CD4-positive, alpha-beta T cell treated with Interferon alpha-2 for 1 hour (primary cell): Measurements from ENCODE around the gene TGFB3.
"Not testable (repeated sequence)": the region's sequence is repeated elsewhere in the genome, so short reads cannot be mapped to it uniquely, and the experiment has no call there.

Experiments
- DNase-seq, 2 donors: peaks; one replicate each; pipeline ENCODE4 v3.0.0-alpha.2; 2020 to 2022

TGFB3 gene

DNA sequence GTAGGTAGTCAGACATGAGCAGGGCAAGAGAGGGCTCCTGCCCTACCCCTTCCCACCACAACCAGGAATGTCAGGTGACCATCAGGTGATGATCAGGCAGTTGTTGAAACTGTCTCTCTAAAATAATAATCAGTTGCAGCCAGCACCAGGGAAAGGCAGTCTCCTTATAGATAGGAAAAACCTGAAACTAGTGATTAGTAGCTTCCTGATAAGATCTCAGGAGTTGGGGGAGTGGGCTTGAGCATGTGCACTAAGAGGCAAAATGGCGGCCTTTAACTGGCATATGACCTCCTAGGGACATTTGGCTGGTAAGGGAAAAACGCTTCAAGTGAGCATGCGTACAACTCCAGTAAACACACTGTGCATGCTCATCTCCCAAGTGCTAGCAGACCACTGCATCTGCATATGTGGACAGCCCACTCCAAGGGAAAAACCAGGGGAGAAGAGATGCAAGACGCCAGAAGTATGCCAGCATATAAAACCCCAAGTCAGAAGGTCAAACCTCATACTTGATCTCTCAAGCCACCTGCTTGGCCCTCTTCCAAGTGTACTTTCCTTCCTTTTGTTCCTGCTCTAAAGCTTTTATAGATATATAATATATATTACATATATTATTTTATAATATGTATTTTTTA is 37.1 kb downstream of the TGFB3 start:
- no peak for DNase-seq

GRCh38 chr14:75941030-75941429 is 40.8 kb downstream of the TGFB3 start:
- no peak for DNase-seq

DNA sequence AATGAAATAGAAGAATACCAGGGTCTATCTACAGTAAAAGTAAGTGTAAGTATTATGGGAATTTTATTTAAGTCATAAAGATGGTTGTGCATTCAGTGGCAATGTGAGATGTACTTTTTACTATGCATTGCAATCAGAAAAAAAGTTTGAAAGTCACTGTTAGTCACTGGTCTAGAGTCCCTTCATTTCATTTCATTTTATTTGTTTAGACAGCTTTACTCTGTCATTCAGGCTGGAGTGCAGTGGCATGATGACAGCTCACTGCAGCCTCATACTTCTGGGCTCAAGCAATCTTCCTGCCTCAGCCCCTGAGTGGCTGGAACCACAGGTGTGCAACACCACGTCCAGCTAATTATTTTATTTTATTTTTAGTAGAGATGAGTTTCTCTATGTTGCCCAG is 42.6 kb downstream of the TGFB3 start:
- DNase-seq, result no peak

DNA sequence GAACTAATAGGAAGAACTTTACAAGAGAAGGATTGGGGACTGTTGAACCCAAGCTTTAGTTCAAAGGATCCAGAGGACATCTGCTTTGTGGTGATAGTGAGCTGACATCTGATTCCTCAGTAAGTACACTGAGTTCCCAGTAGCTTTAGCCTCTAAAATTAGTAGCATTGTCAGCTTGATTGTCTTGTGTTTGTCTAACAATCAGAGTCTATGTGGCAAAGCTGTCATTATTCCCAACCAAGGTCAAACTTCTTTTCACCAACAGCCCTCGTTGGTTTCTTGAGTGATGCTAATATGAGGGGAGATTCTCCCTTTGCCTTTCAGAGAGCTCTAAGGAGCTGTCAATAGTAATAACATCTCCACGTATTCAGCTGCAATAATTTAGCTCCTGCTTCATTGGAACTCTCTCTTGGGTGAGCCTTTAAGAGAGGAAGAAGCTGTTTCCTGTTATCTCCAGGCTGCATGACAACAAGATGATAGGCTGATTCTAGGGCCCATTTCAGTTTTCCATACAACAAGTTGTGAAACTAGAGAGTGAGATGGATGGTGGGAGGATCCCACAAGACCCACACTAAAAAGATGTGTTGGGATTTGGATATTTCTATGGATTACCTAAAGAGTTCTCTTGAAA is 46.7 kb downstream of the TGFB3 start:
- no peak for DNase-seq

DNA sequence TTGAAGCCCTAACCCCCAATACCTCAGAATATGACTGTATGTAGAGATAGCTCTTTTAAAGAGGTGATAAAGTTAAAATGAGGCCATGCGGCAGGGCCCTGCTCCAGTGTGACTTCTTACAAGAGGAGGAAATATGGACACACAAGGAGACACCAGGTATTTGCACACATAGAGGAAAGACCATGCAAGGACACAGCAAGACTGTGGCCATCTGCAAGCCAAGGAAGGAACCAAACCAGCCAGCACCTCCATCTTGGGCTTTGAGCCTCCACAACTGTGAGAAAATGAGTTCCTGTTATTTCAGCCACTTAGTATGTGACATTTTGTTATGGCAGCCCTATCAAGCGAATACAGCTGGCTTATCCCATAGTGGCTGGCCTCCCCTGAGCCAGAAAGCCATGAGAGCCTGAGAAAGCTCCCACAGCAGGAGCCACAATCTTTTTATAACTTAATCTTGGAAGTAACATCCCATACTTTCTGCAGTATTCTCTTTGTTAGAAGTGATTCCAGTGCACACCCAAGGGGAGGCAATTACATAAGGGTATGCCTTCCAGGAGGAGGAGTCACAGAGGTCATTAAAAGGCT is 48.0 kb downstream of the TGFB3 start:
- no peak for DNase-seq

DNA sequence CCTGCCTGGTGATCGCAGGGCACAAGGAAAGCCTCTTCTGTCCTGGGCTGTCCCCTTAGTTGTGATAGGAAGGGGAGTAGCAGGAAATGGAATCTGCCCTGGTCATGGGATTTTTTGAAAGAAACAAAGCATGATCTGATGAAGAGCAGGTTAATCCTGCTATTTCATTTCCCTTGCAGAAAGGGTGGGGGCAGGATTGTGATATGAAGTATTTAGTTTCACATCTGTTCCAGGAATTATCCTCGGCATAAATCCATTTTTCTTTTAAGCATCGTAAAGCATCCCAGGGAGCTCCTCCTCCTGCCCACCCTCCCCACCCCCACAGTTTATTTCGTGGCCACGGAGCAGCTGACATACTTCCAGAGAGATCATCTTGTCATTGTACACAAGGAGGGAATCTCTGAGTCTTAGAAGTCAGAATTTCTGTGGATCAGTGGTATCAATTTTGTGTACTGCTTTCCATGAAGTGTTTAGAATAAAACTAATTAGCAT is 53.1 kb downstream of the TGFB3 start:
- DNase-seq, result no peak

DNA sequence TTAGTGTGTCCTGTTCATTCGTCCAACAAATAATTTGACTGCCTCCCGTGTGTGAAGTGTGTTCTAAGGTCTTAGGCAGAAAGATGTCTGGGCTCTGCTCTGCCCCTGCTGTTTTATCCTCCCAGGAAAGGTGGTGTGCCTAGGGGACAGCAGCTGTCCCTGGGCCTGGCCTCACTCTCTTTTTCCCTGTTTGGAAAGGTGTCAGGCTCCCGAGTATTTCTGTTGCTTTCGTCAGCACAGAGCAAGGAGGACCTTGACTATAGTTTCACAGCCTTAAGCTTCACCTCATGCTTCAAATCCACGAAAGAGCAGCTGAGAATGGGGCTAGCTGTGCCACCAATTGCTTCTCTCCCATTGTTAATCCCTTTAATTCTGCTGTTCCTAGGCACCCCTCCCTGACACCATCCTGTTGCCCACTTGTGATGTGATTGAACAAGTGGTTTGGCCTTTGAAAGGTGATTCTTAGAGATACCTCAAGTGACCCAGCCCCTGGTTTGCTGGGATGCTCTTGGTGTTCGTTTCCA is 54.2 kb downstream of the TGFB3 start:
- no peak for DNase-seq

DNA sequence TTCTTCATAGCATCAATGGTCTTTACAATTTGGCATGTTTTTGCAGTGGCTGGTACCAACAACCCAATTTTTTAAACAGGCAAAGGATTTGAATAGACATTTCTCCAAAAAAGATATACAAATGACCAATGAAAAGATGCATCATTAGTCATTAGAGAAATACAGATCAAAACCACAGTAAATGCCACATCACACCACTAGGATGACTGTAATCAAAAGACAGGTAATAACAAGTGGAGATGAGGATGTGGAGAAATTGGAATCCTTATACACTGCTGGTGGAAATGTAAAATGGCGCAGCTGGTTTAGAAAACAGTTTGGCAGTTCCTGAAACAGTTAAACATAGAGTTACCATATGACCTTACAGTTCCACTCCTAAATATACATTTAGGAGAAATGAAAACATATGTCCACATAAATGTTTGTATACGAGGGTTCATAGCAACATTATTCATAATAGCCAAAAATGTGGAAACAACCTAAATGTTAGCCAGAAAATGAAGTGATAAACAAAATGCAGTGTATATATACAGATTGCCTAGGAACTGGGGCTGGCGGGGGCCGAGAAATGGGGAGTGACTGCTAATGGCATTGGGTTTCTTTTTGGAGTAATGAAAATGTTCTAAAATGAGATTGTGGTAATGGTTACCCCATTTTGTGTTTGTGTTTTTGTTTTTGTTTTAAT is 55.2 kb downstream of the TGFB3 start:
- DNase-seq, result no peak

DNA sequence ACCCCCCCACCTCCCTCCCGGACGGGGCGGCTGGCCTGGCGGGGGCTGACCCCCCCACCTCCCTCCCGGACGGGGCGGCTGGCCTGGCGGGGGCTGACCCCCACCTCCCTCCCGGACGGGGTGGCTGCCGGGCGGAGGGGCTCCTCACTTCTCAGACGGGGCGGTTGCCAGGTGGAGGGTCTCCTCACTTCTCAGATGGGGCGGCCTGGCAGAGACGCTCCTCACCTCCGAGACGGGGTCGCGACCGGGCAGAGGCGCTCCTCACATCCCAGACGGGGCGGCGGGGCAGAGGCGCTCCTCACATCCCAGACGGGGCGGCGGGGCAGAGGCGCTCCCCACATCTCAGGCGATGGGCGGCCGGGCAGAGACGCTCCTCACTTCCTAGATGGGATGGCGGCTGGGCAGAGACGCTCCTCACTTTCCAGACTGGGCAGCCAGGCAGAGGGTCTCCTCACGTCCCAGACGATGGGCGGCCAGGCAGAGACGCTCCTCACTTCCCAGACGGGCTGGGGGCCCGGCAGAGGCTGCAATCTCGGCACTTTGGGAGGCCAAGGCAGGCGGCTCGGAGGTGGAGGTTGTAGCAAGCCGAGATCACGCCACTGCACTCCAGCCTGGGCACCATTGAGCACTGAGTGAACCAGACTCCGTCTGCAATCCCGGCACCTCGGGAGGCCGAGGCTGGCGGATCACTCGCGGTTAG is 56.5 kb downstream of the TGFB3 start:
- DNase-seq, result not testable (repeated sequence)

GRCh38 chr14:75920421-75920820 is 61.4 kb downstream of the TGFB3 start:
- DNase-seq, result not testable (repeated sequence)

- DNase-seq, result no peak
These were observed 63.9 kb downstream of the TGFB3 start for GRCh38 chr14:75917946-75918335.

DNA sequence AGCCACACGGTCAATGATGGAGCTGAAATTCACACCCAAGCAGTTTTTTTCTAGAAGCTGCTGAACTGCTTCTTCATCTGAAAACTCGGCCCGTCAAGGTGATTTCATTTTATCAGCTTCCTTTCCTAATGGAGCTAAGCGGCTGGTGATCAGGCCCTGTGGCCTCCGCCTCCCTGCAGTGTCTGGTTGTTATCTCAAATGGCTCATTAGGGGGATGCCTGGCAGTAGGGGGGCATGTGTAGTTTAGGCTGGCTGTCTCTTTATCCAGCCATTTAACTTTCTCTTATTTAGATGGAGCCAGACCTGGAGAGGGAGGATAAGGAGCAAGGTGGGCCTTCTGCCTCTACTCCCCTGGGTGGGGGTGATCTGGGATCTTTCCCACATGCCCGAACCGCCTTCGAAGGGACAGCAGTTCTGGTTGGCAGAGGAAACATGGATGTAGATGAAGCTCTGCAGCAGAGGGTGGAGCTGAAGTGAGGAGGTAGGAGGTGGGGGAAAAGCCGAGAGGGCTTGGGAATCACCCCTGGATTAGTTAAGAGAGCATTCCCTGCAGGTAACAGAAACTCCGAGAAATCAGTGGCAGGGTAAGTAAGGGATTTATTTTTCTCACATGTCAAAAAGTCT is 64.4 kb downstream of the TGFB3 start:
- DNase-seq, result no peak

DNA sequence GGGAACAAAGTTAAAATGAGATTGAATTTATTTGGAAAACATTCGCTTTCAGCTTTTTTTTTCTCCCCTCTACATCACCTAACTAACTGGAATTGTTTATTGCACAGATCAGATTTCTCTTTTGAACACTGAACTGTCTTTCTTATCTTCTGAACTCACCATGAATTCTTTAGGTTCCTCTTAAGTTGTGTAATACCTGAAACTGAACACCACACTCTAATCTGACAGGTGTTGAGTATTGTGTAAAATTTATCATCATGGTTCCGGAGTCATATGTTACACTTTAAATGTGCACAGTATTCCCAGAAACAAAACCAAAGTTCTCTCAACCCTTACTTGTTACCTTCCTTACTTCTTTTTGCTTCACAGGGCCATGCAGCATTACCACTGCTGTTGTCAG is 66.8 kb downstream of the TGFB3 start:
- DNase-seq, result no peak

- no peak for DNase-seq
These were observed 68.6 kb downstream of the TGFB3 start for GRCh38 chr14:75913183-75913582.

GRCh38 chr14:75911883-75912282 is 69.9 kb downstream of the TGFB3 start:
- DNase-seq, result no peak

DNA sequence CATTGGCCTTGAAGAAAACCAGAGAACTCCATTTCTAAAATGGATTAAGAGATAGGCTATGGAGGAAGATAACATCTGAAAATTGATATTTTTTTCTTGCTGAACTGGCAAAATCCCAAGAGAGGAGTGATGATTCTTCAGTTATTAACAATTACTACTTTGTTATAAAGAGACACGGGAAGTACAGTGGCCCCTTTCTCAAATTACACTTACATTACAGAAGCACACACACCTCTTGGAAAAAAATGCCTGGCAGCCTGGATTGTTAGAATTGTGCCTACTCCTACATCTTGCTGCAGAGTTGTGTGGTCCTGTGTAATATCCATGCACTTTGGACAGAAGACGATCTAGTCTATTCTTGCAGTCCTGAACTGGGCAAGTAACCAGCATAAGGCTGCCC is 71.7 kb downstream of the TGFB3 start:
- no peak for DNase-seq

DNA sequence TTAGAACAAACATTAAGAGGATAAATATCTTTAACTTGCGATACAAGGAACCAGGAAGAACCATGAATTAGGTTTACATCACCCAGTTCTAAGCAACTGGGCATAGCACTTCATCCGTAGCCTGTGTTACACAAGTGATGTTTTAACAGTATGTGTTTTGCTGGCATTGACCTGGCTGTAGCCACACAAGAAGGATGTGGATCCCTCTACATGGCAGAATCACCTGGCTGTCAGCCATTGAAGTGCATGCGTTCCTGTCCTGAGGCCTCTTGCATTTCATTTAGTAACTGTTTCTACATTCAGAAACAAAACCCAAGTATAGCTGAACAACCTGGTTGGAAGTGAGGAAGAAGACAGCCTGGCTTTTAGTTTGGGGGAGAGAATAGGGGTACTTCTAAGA is 72.2 kb downstream of the TGFB3 start:
- no peak for DNase-seq
